Activated effector memory CD4-positive, alpha-beta T cell treated with Interleukin-2 at 50 U/mL for 16 hours (primary cell): ENCODE results near the gene C6orf52.
A peak's percentile ranks its signal among the peaks of the same experiment; 100 is the strongest.
"Not testable (repeated sequence)": the region's sequence is repeated elsewhere in the genome, so short reads cannot be mapped to it uniquely, and the experiment has no call there.

Experiments used
- DNase-seq: peaks from one replicate; pipeline ENCODE4 v3.0.0-alpha.2; 2020

C6orf52 gene

GRCh38 chr6:10694302-10695085, at the start of gene C6orf52, which contains the start of gene PAK1IP1:
C6orf52 (minus strand) TSS chr6:10694616; CDS start chr6:10687550, 7,066 bp downstream.
PAK1IP1 (plus strand) TSS chr6:10694972; CDS start chr6:10694986, 14 bp downstream.
- DNase-seq = peak; percentile 90

GRCh38 chr6:10743515-10743914, 49.1 kb upstream of the C6orf52 start:
- no peak for DNase-seq

DNA sequence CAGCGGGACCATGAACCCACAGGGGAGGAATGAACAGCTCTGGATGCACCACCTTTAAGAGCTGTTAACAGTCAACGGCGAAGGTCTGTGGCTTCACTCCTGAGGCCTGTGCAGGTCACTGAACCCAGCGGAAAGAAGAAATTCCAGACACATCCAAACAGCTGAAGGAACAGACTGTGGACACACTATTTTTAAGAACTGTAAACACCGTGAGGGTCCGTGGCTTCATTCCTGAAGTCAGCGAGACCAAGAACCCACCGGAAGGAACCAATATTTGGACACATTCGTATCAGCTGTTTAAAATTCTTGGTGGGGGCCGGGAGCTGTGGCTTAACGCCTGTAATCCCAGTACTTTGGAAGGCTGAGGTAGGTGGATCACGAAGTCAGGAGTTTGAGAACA, 47.8 kb upstream of the C6orf52 start:
- no peak for DNase-seq

- DNase-seq = not testable (repeated sequence)
These were observed 47.2 kb upstream of the C6orf52 start for GRCh38 chr6:10741643-10742042.

GRCh38 chr6:10740061-10740460, 45.6 kb upstream of the C6orf52 start:
- DNase-seq = no peak

DNA sequence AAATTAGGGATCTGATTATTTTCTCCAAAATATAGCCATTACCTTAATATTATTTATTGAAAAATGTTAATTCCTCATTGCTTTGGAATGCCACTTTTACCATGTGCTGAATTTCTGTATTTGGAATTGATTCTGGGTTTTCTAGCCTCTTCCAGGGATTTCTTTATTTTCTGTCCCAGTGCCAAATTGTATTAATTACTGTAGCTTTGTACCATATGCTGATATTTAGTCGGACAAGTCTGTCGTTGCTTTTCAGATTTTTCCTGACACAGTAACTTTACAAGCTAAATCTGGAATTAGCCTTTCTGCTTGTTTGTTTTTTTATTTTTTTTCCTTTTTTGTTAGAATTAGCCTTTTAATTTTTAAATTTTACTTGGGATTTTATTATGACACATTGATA, 42.3 kb upstream of the C6orf52 start:
- DNase-seq = no peak

- DNase-seq = no peak
These were observed 39.4 kb upstream of the C6orf52 start for GRCh38 chr6:10733863-10734262.

DNA sequence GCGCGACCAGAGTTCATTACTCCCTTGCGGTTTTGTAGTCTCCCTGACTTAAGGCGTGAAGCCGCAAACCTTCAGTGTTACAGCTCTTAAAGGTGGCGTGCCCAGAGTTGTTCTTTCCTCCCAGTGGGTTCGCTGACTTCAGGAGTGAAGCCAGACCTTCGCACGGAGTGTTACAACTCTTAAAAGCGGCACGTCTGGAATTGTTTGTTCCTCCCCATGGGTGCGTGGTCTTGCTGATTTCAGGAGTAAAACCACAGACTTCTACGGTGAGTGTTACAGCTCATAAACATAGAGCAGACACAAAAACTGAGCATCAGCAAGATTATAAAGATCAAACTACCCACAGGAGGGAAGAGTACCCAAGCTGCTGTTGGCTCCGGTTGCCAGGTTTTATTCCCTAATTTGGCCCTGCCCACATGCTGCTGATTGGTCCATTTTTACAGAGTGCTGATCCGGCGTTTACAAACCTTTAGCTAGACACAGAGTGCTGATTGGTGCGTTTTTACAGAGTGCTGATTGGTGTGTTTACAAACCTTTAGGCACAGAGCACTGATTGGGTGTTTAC, 38.8 kb upstream of the C6orf52 start:
- DNase-seq = no peak

DNA sequence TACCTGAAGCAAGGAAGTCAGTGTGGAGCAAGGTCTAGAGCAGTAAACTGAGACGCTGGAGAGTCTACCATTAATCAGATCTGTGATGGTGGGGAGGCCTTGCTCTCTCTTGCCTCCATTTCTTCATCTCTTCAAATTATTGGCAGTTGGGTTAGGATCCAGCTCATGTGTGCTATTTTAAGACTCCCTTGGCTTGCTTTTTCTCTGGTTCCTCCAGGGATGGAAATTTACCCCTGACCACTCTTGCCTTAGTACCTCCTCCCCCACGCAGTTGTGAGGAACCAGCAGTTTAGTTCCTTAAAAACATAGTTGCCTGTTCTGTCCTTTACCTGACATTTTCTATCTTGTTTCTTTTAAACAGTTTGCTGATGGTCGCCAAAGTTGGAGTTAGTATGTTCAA, 35.8 kb upstream of the C6orf52 start:
- DNase-seq = no peak

- DNase-seq = no peak
These were observed 31.3 kb upstream of the C6orf52 start for GRCh38 chr6:10725716-10726115.

GRCh38 chr6:10725044-10725443, 30.6 kb upstream of the C6orf52 start:
- no peak for DNase-seq

DNA sequence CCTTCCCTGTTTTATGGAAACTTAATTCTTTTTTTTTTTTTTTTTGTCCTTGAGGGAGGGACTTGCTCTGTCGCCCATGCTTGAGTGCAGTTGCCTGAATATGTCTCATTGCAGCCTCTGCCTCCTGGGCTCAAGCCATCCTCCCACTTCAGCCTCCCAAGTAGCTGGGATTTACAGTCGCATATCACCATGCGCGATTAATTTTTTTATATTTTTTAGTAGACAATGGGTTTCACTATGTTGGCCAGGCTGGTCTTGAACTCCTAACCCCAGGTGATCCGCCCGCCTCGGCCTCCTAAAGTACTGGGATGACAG, 29.1 kb upstream of the C6orf52 start:
- no peak for DNase-seq

GRCh38 chr6:10722820-10723566, 28.6 kb upstream of the C6orf52 start, which contains the start of gene TMEM14C:
TMEM14C (plus strand) TSS chr6:10723070; CDS start chr6:10724614, 1,544 bp downstream.
- DNase-seq = peak; percentile 73

DNA sequence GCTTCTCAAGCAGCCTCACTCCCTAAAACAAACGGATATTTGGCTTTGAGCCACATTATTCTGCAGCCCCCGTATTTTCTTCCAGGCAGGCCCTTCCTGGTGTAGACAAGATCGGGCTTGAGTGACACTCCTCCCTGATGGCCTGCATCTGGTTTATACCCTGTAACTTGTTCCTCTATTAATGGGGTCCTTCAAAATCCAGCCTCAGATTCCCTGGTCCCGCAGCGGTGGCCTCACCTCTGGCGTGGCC, 28.1 kb upstream of the C6orf52 start:
- no peak for DNase-seq

GRCh38 chr6:10721850-10722569, 27.6 kb upstream of the C6orf52 start:
- DNase-seq = no peak

DNA sequence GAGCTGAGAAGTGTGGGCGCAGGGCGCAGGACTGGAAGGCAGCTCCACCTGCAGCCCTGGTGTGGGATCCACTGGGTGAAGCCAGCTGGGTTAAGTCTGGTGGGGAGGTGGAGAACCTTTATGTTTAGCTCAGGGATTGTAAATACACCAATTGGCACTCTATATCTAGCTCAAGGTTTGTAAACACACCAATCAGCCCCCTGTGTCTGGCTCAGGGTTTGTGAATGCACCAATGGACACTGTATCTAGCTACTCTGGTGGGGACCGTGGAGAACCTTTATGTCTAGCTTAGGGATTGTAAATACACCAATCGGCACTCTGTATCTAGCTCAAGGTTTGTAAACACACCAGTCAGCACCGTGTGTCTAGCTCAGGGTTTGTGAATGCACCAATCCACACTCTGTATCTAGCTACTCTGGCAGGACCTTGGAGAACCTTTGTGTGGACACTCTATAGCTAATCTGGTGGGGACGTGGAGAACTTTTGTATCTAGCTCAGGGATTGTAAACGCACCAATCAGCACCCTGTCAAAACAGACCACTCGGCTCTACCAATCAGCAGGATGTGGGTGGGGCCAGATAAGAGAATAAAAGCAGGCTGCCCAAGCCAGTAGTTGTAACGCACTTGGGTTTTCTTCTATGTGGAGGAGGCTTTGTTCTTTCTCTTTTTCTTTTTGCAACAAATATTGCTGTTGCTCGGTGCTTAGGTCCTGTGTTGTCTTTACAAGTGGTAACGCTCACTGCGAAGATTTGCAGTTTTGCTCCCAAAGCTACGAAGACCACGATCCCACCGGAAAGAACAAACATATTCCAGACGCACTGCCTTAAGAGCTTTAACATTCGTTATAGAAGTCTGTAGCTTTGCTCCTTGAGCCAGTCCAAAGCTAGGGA, 26.8 kb upstream of the C6orf52 start:
- not testable (repeated sequence) for DNase-seq

DNA sequence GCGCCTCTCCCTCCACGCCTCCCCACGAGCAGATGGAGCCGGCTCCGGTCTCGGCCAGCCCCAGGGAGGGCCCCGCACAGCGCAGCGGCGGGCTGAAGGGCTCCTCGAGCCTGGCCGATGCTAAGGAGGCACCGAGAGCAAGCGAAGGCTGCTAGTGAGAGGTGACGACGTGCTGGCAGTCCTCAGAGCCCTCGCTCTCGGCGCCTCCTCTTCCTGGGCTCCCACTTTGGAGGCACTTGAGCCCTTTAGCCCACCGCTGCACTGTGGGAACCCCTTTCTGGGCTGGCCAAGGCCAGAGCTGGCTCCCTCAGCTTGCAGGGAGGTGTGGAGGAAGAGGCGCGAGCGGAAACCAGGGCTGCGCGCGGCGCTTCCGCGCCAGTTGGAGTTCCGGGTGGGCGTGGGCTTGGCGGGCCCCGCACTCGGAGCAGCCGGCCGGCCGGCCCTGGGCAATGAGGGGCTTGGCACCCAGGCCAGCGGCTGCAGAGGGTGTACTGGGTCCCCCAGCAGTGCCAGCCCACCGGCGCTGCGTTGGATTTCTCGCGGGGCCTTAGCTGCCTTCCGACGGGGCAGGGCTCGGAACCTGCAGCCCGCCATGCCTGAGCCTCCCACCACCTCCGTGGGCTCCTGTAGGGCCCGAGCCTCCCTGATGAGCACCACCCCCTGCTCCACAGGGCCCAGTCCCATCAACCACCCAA, 26.0 kb upstream of the C6orf52 start:
- DNase-seq = peak; percentile 56

GRCh38 chr6:10719964-10720264, 25.5 kb upstream of the C6orf52 start:
- no peak for DNase-seq

GRCh38 chr6:10719296-10719963, 25.0 kb upstream of the C6orf52 start:
- no peak for DNase-seq

DNA sequence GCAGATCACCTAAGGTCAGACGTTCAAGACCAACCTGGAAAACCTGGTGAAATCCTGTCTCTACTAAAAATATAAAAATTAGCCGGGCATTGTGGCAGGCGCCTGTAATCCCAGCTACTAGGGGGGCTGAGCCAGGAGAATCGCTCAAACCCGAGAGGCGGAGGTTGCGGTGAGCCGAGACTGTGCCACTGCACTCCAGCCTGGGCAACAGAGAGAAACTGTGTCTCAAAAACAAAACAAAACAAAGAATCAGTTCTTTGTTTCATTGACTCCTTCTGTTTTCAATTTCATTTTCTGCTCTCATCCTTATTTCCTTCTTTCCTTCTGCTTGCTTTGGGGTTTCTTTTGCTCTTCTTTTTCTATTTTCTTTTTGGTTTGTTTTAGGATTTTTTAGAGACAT, 19.5 kb upstream of the C6orf52 start:
- DNase-seq = no peak

- no peak for DNase-seq
These were observed 2.2 kb upstream of the C6orf52 start for GRCh38 chr6:10696655-10697054.
